ENCODE data around the gene RBM39. TPM values are rescaled to one million over a fixed set of nuclear protein-coding genes. Genes with fewer than 3 reads are reported as not detected.
"Not testable (repeated sequence)": the region's sequence is repeated elsewhere in the genome, so short reads cannot be mapped to it uniquely, and the experiment has no call there.

Gene RBM39
- total RNA-seq, 1 donor from 2014 or later, result 208 TPM

- Histone ChIP-seq H3K4me1 (ENCODE audit: insufficient read depth, low read length) (peaks cover 4% of the 10 kb centered on the region), H4K20me1 (ENCODE audit: insufficient read depth, low read length) (peaks cover 98% of the 10 kb centered on the region), H3K27ac (ENCODE audit: low read depth, low read length) (no peak overlapping the region), H3K36me3 (ENCODE audit: insufficient read depth, low read length) (peaks cover 85% of the 10 kb centered on the region), H3K9ac (ENCODE audit: low read length) (no peak overlapping the region), H3K4me2 (ENCODE audit: low read length) (no peak overlapping the region), H3K27me3 (ENCODE audit: insufficient read depth, low read length) (no peaks in the 10 kb centered on the region), H2AFZ (ENCODE audit: low read depth, low read length) (no peak overlapping the region), H3K79me2 (ENCODE audit: insufficient read depth, low read length) (peaks cover 99% of the 10 kb centered on the region), H3K4me3 (ENCODE audit: insufficient read depth, low read depth, low read length) (no peak overlapping the region), H3K9me3 (ENCODE audit: insufficient read depth, low read depth, low read length) (no peaks in the 10 kb centered on the region)
- FAIRE-seq, result no peak
- Mint-ChIP-seq H3K4me1 (ENCODE audit: low read depth, unreplicated experiment) (peaks cover 8% of the 10 kb centered on the region), H3K9me3 (ENCODE audit: unreplicated experiment) (no peaks in the 10 kb centered on the region), H3K27me3 (ENCODE audit: low read depth, unreplicated experiment) (no peaks in the 10 kb centered on the region), H3K27ac (ENCODE audit: unreplicated experiment) (no peak overlapping the region), H3K36me3 (ENCODE audit: low read depth, unreplicated experiment) (peaks cover 31% of the 10 kb centered on the region), H3K4me3 (ENCODE audit: unreplicated experiment) (no peak overlapping the region)
- TF ChIP-seq CTCF (IDR thresholded peaks at IDR 0.05; ENCODE audit: insufficient read depth, low read depth, low read length), result no peak
- no peak for TF ChIP-seq EZH2 (IDR thresholded peaks at IDR 0.05; ENCODE audit: insufficient read depth, low read length)
- DNase-seq (ENCODE audit: low read depth), result no peak
Observed at GRCh38 chr20:35719717-35720116, 22.3 kb downstream of the RBM39 start.

- no peaks in the 10 kb centered on the region for H3K27me3 Mint-ChIP-seq (ENCODE audit: low read depth, unreplicated experiment)
- Histone ChIP-seq H3K4me2 (ENCODE audit: low read length) (no peak overlapping the region), H3K36me3 (ENCODE audit: insufficient read depth, low read length) (peaks cover 85% of the 10 kb centered on the region), H3K27me3 (ENCODE audit: insufficient read depth, low read length) (no peaks in the 10 kb centered on the region), H3K9me3 (ENCODE audit: insufficient read depth, low read depth, low read length) (no peaks in the 10 kb centered on the region), H3K27ac (ENCODE audit: low read depth, low read length) (no peak overlapping the region), H3K4me3 (ENCODE audit: insufficient read depth, low read depth, low read length) (no peak overlapping the region), H3K9ac (ENCODE audit: low read length) (no peak overlapping the region), H3K79me2 (ENCODE audit: insufficient read depth, low read length) (peaks cover 99% of the 10 kb centered on the region), H4K20me1 (ENCODE audit: insufficient read depth, low read length) (peaks cover 98% of the 10 kb centered on the region), H2AFZ (ENCODE audit: low read depth, low read length) (no peak overlapping the region), H3K4me1 (ENCODE audit: insufficient read depth, low read length) (peaks cover 4% of the 10 kb centered on the region)
- TF ChIP-seq EZH2 (IDR thresholded peaks at IDR 0.05; ENCODE audit: insufficient read depth, low read length) (no peak), CTCF (IDR thresholded peaks at IDR 0.05; ENCODE audit: insufficient read depth, low read depth, low read length) (no peak)
- no peak for DNase-seq (ENCODE audit: low read depth)
- H3K4me3 Mint-ChIP-seq (ENCODE audit: unreplicated experiment), result peak overlapping the region; percentile 40
- H3K27ac Mint-ChIP-seq (ENCODE audit: unreplicated experiment), result no peak overlapping the region
- no peaks in the 10 kb centered on the region for H3K9me3 Mint-ChIP-seq (ENCODE audit: unreplicated experiment)
- H3K4me1 Mint-ChIP-seq (ENCODE audit: low read depth, unreplicated experiment), result peaks cover 8% of the 10 kb centered on the region
- H3K36me3 Mint-ChIP-seq (ENCODE audit: low read depth, unreplicated experiment), result peaks cover 33% of the 10 kb centered on the region
- no peak for FAIRE-seq
Observed at GRCh38 chr20:35718972-35719635, 23.0 kb downstream of the RBM39 start.

GRCh38 chr20:35718321-35718720 is 23.7 kb downstream of the RBM39 start:
- peaks cover 36% of the 10 kb centered on the region for H3K36me3 Mint-ChIP-seq (ENCODE audit: low read depth, unreplicated experiment)
- not testable (repeated sequence) for H3K4me3 Mint-ChIP-seq (ENCODE audit: unreplicated experiment); H3K27ac Mint-ChIP-seq (ENCODE audit: unreplicated experiment); H3K4me2 ChIP-seq (ENCODE audit: low read length); FAIRE-seq; H3K27me3 ChIP-seq (ENCODE audit: insufficient read depth, low read length); H3K4me1 Mint-ChIP-seq (ENCODE audit: low read depth, unreplicated experiment); H3K9ac ChIP-seq (ENCODE audit: low read length); H3K9me3 ChIP-seq (ENCODE audit: insufficient read depth, low read depth, low read length); H3K4me3 ChIP-seq (ENCODE audit: insufficient read depth, low read depth, low read length); H2AFZ ChIP-seq (ENCODE audit: low read depth, low read length); H3K9me3 Mint-ChIP-seq (ENCODE audit: unreplicated experiment); DNase-seq (ENCODE audit: low read depth); H3K4me1 ChIP-seq (ENCODE audit: insufficient read depth, low read length); H3K27me3 Mint-ChIP-seq (ENCODE audit: low read depth, unreplicated experiment)
- Histone ChIP-seq H3K36me3 (ENCODE audit: insufficient read depth, low read length) (peaks cover 86% of the 10 kb centered on the region), H3K27ac (ENCODE audit: low read depth, low read length) (peak overlapping the region; percentile 26), H4K20me1 (ENCODE audit: insufficient read depth, low read length) (peaks cover 98% of the 10 kb centered on the region), H3K79me2 (ENCODE audit: insufficient read depth, low read length) (peaks cover 98% of the 10 kb centered on the region)
